Stimulated activated CD4-positive, alpha-beta T cell treated with anti-CD3 and anti-CD28 coated beads, Interleukin-1b, Interleukin-23, amount 100 ng/mL, for 24 hours (primary cell): ENCODE results near the gene BRF1.
"Not testable (repeated sequence)": the region's sequence is repeated elsewhere in the genome, so short reads cannot be mapped to it uniquely, and the experiment has no call there.

ENCODE experiments used
- DNase-seq, 4 experiments: peaks; one replicate each; pipeline ENCODE4 v3.0.0-alpha.2; 2020; ENCODE audit warnings: low read depth in 4 of 4, low spot score in 1 of 4

The BRF1 gene

DNA sequence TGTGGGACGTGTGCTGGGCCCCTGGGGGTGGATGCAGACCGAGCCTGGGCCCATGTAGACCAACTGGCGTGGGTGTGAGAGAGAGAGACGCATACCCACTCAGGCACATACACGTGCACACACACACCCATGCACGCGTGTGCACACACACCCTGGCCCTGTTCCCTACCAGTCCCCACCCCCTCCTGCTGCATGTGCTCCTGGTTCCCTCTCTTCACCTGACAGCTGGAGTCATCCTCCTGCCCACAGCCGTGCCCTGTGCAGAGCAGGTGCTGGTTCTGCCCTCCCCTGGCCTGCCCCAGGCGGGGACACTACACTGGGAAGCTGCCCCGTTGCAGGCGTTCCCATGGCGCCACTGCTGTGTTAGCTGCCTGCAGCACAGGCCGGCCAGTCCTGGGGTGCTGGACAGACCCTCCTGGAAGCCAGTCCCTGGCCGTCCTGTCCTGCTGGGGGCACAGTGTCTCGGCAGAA is 32.3 kb upstream of the BRF1 start:
- no peak for DNase-seq

- DNase-seq = no peak
These were observed 31.6 kb upstream of the BRF1 start for GRCh38 chr14:105332350-105332874.

- DNase-seq = no peak
These were observed 31.0 kb upstream of the BRF1 start for GRCh38 chr14:105331575-105332349.

- DNase-seq = no peak
These were observed 29.7 kb upstream of the BRF1 start for GRCh38 chr14:105330491-105330895.

DNA sequence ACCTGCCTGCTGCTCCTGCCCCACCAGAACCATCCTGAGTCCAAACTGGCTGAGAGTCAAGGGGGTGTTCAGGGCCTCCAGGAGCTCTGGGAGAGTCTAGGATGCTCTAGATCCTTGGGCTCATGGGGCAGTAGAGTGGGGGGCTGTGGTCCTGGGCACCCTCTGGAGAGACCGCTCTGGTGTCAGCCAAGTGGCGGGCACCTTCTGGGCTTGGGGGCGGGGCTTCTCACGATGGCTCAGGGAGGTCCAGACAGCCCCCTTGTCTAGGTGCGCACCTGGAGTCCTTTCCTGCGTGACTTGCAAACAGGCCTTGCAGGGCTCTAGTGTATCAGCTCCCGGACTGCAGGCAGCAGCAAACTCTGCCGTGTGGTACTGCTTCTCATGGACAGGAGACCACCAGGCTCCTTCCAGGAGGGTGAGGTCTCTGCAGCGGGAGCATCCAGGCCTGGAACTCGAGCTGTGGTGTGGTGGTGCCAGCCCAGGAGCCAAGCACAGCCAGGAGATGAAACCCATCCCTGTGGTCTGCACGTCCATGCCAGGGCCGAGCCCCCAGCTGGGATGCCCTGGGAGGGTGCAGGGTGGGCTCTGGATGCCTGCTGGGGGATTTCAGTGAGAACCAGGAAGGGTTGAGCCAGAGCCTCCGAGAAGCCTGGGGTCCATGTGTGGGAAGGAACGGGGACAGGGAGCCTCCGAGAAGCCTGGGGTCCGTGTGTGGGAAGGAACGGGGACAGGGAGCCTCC is 28.8 kb upstream of the BRF1 start:
- no peak for DNase-seq

GRCh38 chr14:105328678-105329390 is 28.0 kb upstream of the BRF1 start:
- no peak for DNase-seq

DNA sequence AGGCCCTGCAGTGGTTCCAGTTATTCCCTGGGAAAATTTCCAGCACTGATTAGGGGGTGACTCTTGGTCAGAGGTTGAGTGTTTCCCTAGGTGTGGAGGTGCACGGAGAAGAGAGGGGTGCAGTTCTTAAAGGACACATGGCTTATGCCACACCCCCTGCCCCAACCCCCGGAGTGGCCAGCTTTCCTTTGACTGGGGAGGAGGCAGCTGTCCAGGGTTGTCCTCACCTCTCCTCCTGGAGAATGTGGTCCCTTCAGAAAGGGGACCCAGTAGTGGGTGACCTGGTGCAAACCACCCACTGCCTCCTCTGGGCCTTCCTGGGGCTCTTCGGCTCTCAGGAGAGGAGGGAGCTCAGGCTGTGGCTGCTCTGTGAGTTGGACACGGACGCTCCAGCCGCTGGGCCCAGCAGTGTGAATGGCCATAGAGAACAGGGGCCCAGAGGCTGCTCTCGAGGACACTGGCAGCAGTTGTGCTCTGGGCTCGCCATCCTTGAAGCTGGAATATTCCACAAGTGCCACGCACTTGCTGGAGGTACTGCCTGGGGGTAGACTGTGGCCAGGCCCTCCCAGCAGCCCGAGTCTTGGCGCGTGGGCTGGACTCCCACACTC is 27.4 kb upstream of the BRF1 start:
- no peak for DNase-seq

GRCh38 chr14:105327695-105328045 is 26.9 kb upstream of the BRF1 start:
- not testable (repeated sequence) for DNase-seq

DNA sequence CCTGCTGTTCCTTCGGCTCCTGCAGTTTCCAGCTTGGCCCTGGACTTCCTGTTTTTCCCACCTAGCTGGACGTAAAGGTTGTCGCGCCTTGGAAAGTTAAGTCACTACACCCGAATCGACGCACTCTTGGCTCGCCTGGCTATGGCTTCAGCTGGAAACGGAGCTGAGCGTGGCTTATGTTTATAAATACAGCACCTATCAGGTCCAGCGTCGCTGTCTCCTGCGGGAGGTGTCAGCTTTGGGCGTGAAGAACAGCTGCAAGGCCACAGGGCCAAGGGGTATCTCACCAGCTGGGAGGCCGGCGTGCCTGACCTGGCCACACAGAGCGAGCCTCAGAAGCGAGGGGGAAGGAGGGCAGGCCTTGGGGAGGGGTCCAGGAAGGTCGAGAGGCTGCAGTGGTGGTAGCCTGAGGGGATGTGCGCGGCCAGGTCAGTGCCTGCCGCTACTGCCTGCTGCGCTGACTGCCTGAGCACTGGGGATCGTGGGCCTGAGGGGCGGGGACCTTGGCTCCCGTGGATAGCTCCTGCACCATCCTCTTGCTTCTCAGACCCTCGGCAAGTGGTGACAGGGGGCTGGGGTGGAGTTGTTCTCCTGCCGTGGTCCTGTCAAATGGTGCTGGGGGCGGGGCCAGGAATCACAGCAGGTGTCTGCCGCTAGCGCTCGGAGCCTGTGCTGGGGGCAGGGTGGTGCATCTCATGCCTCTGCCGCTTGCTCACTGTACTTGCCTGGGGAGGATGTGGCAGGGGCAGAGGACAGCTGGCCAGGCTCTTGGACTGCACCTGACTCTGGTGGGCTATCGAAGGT is 26.3 kb upstream of the BRF1 start:
- DNase-seq = no peak

- no peak for DNase-seq
These were observed 25.7 kb upstream of the BRF1 start for GRCh38 chr14:105326568-105326867.

DNA sequence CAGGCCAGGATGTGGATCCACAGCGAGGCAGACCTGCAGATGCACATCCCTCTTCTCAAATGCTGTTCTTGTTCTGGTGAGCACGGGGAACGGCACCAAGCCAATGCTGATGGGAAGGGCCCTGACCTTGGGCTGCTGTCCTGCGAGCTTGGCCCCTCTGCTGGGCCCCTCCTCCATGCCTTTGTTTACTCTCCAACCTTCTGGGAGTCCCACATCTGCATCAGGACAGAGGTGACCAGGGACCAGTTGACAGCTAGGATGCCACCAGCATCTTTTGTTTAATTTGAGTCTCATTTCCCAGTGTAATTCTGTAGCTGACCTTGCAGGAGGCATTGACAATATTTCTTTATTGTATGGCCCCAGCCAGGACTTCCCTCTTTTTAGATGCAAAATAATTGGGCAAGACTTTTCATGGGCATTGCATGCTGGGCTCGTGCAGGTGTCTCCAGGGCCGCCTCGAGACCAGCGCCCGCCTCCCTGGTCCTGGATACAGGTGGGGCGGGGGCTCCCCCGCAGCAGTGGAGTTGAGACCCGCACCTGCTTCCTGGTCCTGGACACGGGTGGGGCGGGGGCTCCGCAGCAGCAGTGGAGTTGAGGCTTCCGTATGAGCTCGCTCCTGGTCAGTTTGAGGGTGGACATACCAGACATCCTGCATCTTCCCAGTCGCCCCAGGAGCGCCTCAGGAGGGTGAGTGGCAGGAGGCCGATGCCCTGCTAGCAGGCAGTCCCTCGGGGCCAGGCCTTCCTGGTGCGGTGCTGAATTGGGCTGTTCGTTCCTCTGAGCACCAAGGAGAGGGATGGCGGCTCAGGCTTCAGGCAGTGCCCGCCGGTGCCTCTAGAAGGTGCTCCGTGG is 25.1 kb upstream of the BRF1 start:
- DNase-seq = no peak

DNA sequence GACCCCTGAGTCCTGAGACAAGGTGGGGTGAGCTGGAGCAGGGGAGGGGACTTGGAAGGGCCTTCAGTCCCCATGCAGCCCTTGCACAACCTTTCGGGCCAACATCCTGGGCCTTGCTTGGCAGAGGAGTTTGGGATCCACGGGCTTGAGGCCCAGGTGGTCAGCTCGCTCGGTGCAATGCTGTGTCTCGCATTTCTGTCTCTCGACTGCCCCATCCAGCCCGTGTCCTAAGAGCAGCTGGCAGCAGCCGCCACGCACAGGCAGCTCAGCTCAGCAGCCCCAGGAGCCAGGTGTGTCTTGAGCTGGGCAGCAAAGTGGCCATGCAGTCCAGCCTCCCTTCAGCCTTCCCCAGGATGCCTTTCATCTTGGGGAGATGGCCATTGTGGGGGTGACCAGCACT is 24.5 kb upstream of the BRF1 start:
- DNase-seq = no peak

GRCh38 chr14:105324871-105325270 is 24.1 kb upstream of the BRF1 start:
- no peak for DNase-seq

DNA sequence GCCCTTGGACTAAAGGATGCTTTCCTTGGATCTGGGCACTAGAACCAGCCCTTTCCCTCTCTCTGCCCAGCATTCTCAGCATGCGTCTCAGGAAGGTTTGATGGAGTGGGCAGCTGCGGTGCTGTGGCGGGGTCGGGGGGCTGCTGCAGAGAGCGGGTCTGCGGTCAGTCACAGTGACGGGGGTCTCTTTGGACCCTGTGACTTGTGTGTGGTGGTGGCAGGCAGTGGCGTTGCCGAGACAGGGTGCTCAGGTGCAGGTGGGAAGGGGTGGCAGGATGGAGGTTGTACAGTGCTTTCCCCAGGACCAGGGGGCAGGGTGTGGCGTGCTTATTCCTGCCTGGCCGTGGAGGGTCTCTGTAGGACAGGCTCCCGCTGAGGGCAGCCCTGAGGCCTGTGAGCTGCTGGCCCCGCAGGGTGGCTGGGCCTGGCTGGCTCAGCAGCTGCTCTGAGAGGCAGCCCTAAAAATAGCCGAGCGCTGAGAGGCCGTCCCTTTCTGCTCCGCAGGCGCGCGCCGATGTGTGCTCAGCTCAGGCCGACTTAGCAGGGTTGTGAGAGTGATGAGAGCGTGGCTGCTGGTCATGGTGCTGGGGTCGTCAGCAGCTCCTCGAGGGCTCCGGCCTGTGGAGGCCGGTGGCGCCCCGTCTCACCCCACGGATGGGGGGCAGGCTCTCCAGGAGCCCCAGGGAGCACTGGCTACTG is 23.4 kb upstream of the BRF1 start:
- no peak for DNase-seq

GRCh38 chr14:105323663-105324062 is 22.9 kb upstream of the BRF1 start:
- DNase-seq = no peak

- no peak for DNase-seq
These were observed 22.2 kb upstream of the BRF1 start for GRCh38 chr14:105322791-105323556.

GRCh38 chr14:105317546-105317945 is 16.7 kb upstream of the BRF1 start:
- DNase-seq = no peak

DNA sequence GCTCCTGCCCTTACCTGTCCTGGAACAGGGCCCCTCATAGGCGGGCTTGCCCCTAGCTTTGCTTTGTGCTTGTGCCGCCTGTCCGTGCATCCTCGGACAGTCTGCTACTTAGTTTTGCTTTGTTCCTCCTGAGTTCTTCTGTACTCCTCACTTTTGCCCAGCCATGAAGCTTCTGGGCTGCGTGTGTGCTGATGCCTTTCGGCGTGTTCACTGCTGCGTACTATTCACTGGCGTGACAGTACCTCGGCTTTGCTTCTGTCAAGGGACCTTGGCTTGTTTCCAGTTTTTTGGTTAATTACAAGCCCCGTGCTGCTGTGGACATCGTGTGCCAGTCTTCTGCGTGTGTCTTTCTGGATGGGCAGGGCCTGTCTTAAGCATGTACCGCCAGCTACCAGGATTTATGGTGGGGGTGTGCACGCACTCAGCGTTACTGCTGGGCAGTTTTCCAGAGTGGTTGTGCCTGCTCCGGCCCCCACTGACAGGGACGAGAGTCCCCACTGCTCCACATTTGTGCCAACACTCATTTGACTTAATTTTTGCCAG is 16.2 kb upstream of the BRF1 start:
- DNase-seq = no peak
